ACC112 (cell line): ENCODE data around the gene B4GALNT4.

ENCODE experiments used
- H2AFZ ChIP-seq: fragments of 200-600 bp; sonication (generic); one replicate; pipeline ENCODE4 v1.6.0; 2017; ENCODE audit warnings: antibody characterized with exemption, low read length; ENCODE audit not compliant: unreplicated experiment
- H3K27ac ChIP-seq: fragments of 200-600 bp; sonication (generic); 2 replicates; pipeline ENCODE4 v1.5.1; 2014; ENCODE audit warnings: low read depth, mild to moderate bottlenecking, antibody characterized with exemption, low read length, moderate library complexity
- H3K27me3 ChIP-seq: fragments of 200-600 bp; sonication (generic); 2 replicates; pipeline ENCODE4 v1.6.1; 2014; ENCODE audit warnings: mild to moderate bottlenecking, antibody characterized with exemption, low read length, moderate library complexity, mixed read lengths; ENCODE audit not compliant: insufficient read depth
- H3K36me3 ChIP-seq: fragments of 200-600 bp; sonication (generic); 2 replicates; pipeline ENCODE4 v1.6.1; 2016; ENCODE audit warnings: mild to moderate bottlenecking, antibody characterized with exemption, low read length, moderate library complexity, mixed read lengths; ENCODE audit not compliant: insufficient read depth
- H3K4me1 ChIP-seq: fragments of 200-600 bp; sonication (generic); one replicate; pipeline ENCODE4 v1.6.1; 2016; ENCODE audit warnings: low read length, mixed read lengths; ENCODE audit not compliant: insufficient read depth, unreplicated experiment, control insufficient read depth
- H3K4me3 ChIP-seq: fragments of 200-600 bp; sonication (generic); 2 replicates; pipeline ENCODE4 v1.5.1; 2014; ENCODE audit warnings: mild to moderate bottlenecking, low read depth, low read length
- H3K79me2 ChIP-seq: fragments of 200-600 bp; sonication (generic); one replicate; pipeline ENCODE4 v1.6.0; 2016; ENCODE audit warnings: low read length; ENCODE audit not compliant: control insufficient read depth, unreplicated experiment, insufficient read depth

The B4GALNT4 gene

GRCh38 chr11:352456-353031 lies 16.8 kb upstream of the B4GALNT4 start:
- Histone ChIP-seq H3K4me1 (peaks cover 25% of the 10 kb centered on the region), H3K27me3 (no peaks in the 10 kb centered on the region), H3K79me2 (no peaks in the 10 kb centered on the region), H3K36me3 (peaks cover 11% of the 10 kb centered on the region; the same call in 1 of the 2 replicates), H2AFZ (no peak overlapping the region), H3K4me3 (no peak overlapping the region), H3K27ac (peak overlapping the region; percentile 92; the same call in 1 of the 2 replicates)

GRCh38 chr11:353179-353873 lies 16.0 kb upstream of the B4GALNT4 start:
- Histone ChIP-seq H3K79me2 (no peaks in the 10 kb centered on the region), H3K27ac (peak overlapping the region; percentile 92), H3K36me3 (peaks cover 12% of the 10 kb centered on the region; the same call in 1 of the 2 replicates), H3K4me3 (no peak overlapping the region), H3K27me3 (no peaks in the 10 kb centered on the region), H2AFZ (peak overlapping the region; percentile 65), H3K4me1 (peaks cover 25% of the 10 kb centered on the region)

- H3K4me3 ChIP-seq = peak overlapping the region; percentile 42
- no peak overlapping the region for H2AFZ ChIP-seq
- peaks cover 25% of the 10 kb centered on the region for H3K4me1 ChIP-seq
- H3K36me3 ChIP-seq = peaks cover 12% of the 10 kb centered on the region; the same call in 1 of the 2 replicates
- no peaks in the 10 kb centered on the region for H3K79me2 ChIP-seq
- no peaks in the 10 kb centered on the region for H3K27me3 ChIP-seq
- peak overlapping the region; percentile 92 for H3K27ac ChIP-seq
Measured at GRCh38 chr11:355581-356458, 13.5 kb upstream of the B4GALNT4 start.

- Histone ChIP-seq H3K27ac (no peak overlapping the region), H3K27me3 (no peaks in the 10 kb centered on the region), H3K36me3 (peaks cover 12% of the 10 kb centered on the region; the same call in 1 of the 2 replicates), H2AFZ (no peak overlapping the region), H3K4me3 (no peak overlapping the region), H3K4me1 (peaks cover 25% of the 10 kb centered on the region), H3K79me2 (no peaks in the 10 kb centered on the region)
Measured at GRCh38 chr11:356610-357009, 12.7 kb upstream of the B4GALNT4 start.

- Histone ChIP-seq H3K4me1 (peaks cover 25% of the 10 kb centered on the region), H3K27ac (no peak overlapping the region), H2AFZ (no peak overlapping the region), H3K27me3 (no peaks in the 10 kb centered on the region), H3K79me2 (no peaks in the 10 kb centered on the region), H3K36me3 (peaks cover 12% of the 10 kb centered on the region; the same call in 1 of the 2 replicates), H3K4me3 (no peak overlapping the region)
Measured at GRCh38 chr11:357582-357981, 11.7 kb upstream of the B4GALNT4 start.

GRCh38 chr11:358129-358800 lies 11.0 kb upstream of the B4GALNT4 start:
- H2AFZ ChIP-seq = no peak overlapping the region
- peaks cover 20% of the 10 kb centered on the region for H3K4me1 ChIP-seq
- H3K27ac ChIP-seq = no peak overlapping the region
- H3K4me3 ChIP-seq = no peak overlapping the region
- peaks cover 12% of the 10 kb centered on the region; the same call in 1 of the 2 replicates for H3K36me3 ChIP-seq
- no peaks in the 10 kb centered on the region for H3K27me3 ChIP-seq
- no peaks in the 10 kb centered on the region for H3K79me2 ChIP-seq

GRCh38 chr11:359181-359714 lies 10.1 kb upstream of the B4GALNT4 start:
- H3K27ac ChIP-seq = no peak overlapping the region
- peaks cover 12% of the 10 kb centered on the region; the same call in 1 of the 2 replicates for H3K36me3 ChIP-seq
- H3K27me3 ChIP-seq = no peaks in the 10 kb centered on the region
- no peaks in the 10 kb centered on the region for H3K79me2 ChIP-seq
- H3K4me3 ChIP-seq = no peak overlapping the region
- H2AFZ ChIP-seq = no peak overlapping the region
- peaks cover 12% of the 10 kb centered on the region for H3K4me1 ChIP-seq

GRCh38 chr11:360326-361280 lies 8.7 kb upstream of the B4GALNT4 start:
- Histone ChIP-seq H3K36me3 (peaks cover 12% of the 10 kb centered on the region; the same call in 1 of the 2 replicates), H3K4me1 (peaks cover 3% of the 10 kb centered on the region), H3K4me3 (no peak overlapping the region), H3K79me2 (no peaks in the 10 kb centered on the region), H3K27ac (no peak overlapping the region), H2AFZ (no peak overlapping the region), H3K27me3 (no peaks in the 10 kb centered on the region)

- Histone ChIP-seq H3K79me2 (no peaks in the 10 kb centered on the region), H3K4me1 (no peaks in the 10 kb centered on the region), H3K4me3 (no peak overlapping the region), H3K27me3 (peaks cover 18% of the 10 kb centered on the region), H3K36me3 (no peaks in the 10 kb centered on the region), H2AFZ (no peak overlapping the region), H3K27ac (no peak overlapping the region)
Measured at GRCh38 chr11:362642-363442, 6.5 kb upstream of the B4GALNT4 start.
